HG03378 (cell line): ENCODE data around the gene NPR3.
A peak's percentile ranks its signal among the peaks of the same experiment; 100 is the strongest.
"Not testable (repeated sequence)": the region's sequence is repeated elsewhere in the genome, so short reads cannot be mapped to it uniquely, and the experiment has no call there.

Experiments
- ATAC-seq: cut with Tn5 transposase; IDR thresholded peaks from one replicate; pipeline ENCODE4 v1.9.1; 2021; ENCODE audit warnings: mild to moderate bottlenecking, moderate library complexity; ENCODE audit not compliant: unreplicated experiment

NPR3 gene

GRCh38 chr5:32760091-32760509, 49.0 kb downstream of the NPR3 start:
- no peak for ATAC-seq

- no peak for ATAC-seq
Observed at GRCh38 chr5:32765266-32765665, 54.1 kb downstream of the NPR3 start.

GRCh38 chr5:32767948-32768467, 56.9 kb downstream of the NPR3 start:
- ATAC-seq = no peak

- ATAC-seq = no peak
Observed at GRCh38 chr5:32769711-32770110, 58.6 kb downstream of the NPR3 start.

GRCh38 chr5:32770444-32770843, 59.3 kb downstream of the NPR3 start:
- no peak for ATAC-seq

- ATAC-seq = no peak
Observed at GRCh38 chr5:32771037-32771436, 59.9 kb downstream of the NPR3 start.

GRCh38 chr5:32773944-32774343, 62.8 kb downstream of the NPR3 start:
- ATAC-seq = no peak

GRCh38 chr5:32776200-32776599, 65.1 kb downstream of the NPR3 start:
- ATAC-seq = no peak

GRCh38 chr5:32777222-32777621, 66.1 kb downstream of the NPR3 start:
- ATAC-seq = peak; percentile 64

GRCh38 chr5:32777733-32778132, 66.6 kb downstream of the NPR3 start:
- no peak for ATAC-seq

GRCh38 chr5:32778403-32778802, 67.3 kb downstream of the NPR3 start:
- ATAC-seq = no peak

GRCh38 chr5:32779754-32780415, 68.8 kb downstream of the NPR3 start:
- ATAC-seq = no peak

GRCh38 chr5:32780508-32780919, 69.4 kb downstream of the NPR3 start:
- ATAC-seq = no peak

GRCh38 chr5:32783661-32784060, 72.5 kb downstream of the NPR3 start:
- ATAC-seq = no peak

GRCh38 chr5:32785611-32786254, 74.6 kb downstream of the NPR3 start:
- peak; percentile 61 for ATAC-seq

GRCh38 chr5:32786311-32786710, 75.2 kb downstream of the NPR3 start:
- no peak for ATAC-seq

GRCh38 chr5:32790411-32790951, 79.4 kb downstream of the NPR3 start:
- no peak for ATAC-seq

GRCh38 chr5:32791536-32792243, 80.6 kb downstream of the NPR3 start:
- ATAC-seq = no peak

- ATAC-seq = no peak
Observed at GRCh38 chr5:32794086-32794485, 83.0 kb downstream of the NPR3 start.

- ATAC-seq = no peak
Observed at GRCh38 chr5:32802764-32803163, 91.6 kb downstream of the NPR3 start.

- ATAC-seq = no peak
Observed at GRCh38 chr5:32803656-32804055, 92.5 kb downstream of the NPR3 start.

GRCh38 chr5:32805462-32805861, 94.3 kb downstream of the NPR3 start:
- ATAC-seq = not testable (repeated sequence)
